Thyroid gland (tissue), 4 donors: ENCODE measurements around the gene REG4.

Source experiments
- POLR2A ChIP-seq, 2 donors: fragments of 450-650 bp; IDR thresholded peaks; one replicate each; pipeline ENCODE4 v1.6.1; 2017; ENCODE audit warnings: antibody characterized with exemption in 2 of 2, mild to moderate bottlenecking in 2 of 2, moderate library complexity in 1 of 2
- TF ChIP-seq, protein P1 (sequence below), 6 experiments: fragments of 200-600 bp in 3 of 6; fragments of 450-650 bp in 3 of 6; sonication (generic) in 3 of 6; IDR thresholded peaks; one replicate each; pipeline ENCODE4 v1.5.1; 2016 to 2019; ENCODE audit warnings: antibody characterized with exemption in 6 of 6, mild to moderate bottlenecking in 2 of 6, inconsistent platforms in 1 of 6, moderate library complexity in 1 of 6

DNA sequence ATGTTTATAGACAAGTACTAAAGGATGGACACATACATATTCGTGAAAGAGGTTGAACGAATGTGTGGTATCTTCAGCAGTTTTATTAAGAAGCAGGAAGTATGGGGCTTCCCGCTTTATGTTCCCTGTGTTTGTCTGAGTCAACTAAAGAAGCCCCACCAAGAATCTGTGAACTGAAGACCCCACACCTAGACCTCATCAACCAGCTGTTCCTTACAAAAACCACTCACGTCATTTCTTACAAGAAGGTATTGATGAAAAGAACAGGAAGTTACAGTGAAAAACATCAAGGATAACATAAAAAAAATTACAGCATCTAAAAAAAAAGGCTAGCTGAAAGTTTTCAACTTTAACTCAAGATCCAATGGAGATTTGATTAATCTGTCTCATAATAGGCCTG lies 12.3 kb downstream of the REG4 start:
- TF ChIP-seq, protein P1, sequence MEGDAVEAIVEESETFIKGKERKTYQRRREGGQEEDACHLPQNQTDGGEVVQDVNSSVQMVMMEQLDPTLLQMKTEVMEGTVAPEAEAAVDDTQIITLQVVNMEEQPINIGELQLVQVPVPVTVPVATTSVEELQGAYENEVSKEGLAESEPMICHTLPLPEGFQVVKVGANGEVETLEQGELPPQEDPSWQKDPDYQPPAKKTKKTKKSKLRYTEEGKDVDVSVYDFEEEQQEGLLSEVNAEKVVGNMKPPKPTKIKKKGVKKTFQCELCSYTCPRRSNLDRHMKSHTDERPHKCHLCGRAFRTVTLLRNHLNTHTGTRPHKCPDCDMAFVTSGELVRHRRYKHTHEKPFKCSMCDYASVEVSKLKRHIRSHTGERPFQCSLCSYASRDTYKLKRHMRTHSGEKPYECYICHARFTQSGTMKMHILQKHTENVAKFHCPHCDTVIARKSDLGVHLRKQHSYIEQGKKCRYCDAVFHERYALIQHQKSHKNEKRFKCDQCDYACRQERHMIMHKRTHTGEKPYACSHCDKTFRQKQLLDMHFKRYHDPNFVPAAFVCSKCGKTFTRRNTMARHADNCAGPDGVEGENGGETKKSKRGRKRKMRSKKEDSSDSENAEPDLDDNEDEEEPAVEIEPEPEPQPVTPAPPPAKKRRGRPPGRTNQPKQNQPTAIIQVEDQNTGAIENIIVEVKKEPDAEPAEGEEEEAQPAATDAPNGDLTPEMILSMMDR (IDR thresholded peaks at IDR 0.05): no peak
- TF ChIP-seq POLR2A (IDR thresholded peaks at IDR 0.05): no peak
